ENCODE data around the gene FRAS1. TPM values are rescaled to one million over a fixed set of nuclear protein-coding genes. Genes with fewer than 3 reads are reported as not detected.

Gene FRAS1
- total RNA-seq, 2 donors from 2014 or later, result 77.0 to 78.3 TPM

DNA sequence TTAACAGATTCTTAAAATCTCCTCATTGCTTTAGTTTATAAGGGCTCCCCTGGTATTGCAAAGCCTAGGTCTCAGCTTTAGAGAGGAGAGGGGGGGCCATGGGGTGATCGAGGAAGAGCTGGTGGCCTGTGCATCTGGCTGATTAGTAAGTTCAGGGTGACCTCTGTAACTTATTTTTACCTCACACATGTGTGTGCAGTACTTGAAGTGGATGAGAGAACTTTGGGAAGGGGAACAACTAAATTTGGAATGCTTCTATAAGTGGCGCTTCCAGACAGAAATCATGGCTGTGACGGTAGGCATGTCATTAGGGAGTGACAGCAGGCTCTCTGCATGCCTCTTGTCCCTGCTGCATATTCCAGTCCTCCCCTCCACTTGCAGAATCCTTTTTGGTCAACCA is 41.9 kb downstream of the FRAS1 start:
- H3K4me1 Mint-ChIP-seq, result no peaks in the 10 kb centered on the region
- no peak overlapping the region for H3K27ac ChIP-seq (ENCODE audit: low read depth, low read length)
- DNase-seq, result no peak
- no peaks in the 10 kb centered on the region for H3K27me3 ChIP-seq (ENCODE audit: control insufficient read depth, insufficient read depth, low read length, poor library complexity, severe bottlenecking)
- peaks cover 37% of the 10 kb centered on the region for H3K9me3 ChIP-seq (ENCODE audit: control insufficient read depth, low read length)
- H3K9me3 Mint-ChIP-seq, result peaks cover 32% of the 10 kb centered on the region
- H3K9ac ChIP-seq (ENCODE audit: extremely low read depth, low read length, poor library complexity, severe bottlenecking), result no peak overlapping the region
- H3K4me1 ChIP-seq (ENCODE audit: control insufficient read depth, insufficient read depth, low read length), result no peaks in the 10 kb centered on the region
- H3K27ac Mint-ChIP-seq, result no peak overlapping the region
- H3K36me3 ChIP-seq (ENCODE audit: control insufficient read depth, insufficient read depth, low read length), result peaks cover 12% of the 10 kb centered on the region
- H3K4me3 Mint-ChIP-seq, result no peak overlapping the region
- TF ChIP-seq, protein P1, sequence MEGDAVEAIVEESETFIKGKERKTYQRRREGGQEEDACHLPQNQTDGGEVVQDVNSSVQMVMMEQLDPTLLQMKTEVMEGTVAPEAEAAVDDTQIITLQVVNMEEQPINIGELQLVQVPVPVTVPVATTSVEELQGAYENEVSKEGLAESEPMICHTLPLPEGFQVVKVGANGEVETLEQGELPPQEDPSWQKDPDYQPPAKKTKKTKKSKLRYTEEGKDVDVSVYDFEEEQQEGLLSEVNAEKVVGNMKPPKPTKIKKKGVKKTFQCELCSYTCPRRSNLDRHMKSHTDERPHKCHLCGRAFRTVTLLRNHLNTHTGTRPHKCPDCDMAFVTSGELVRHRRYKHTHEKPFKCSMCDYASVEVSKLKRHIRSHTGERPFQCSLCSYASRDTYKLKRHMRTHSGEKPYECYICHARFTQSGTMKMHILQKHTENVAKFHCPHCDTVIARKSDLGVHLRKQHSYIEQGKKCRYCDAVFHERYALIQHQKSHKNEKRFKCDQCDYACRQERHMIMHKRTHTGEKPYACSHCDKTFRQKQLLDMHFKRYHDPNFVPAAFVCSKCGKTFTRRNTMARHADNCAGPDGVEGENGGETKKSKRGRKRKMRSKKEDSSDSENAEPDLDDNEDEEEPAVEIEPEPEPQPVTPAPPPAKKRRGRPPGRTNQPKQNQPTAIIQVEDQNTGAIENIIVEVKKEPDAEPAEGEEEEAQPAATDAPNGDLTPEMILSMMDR (conservative IDR thresholded peaks at IDR 0.05), result no peak
- H3K4me3 ChIP-seq (ENCODE audit: low read length), result no peak overlapping the region
- H3K27me3 Mint-ChIP-seq (ENCODE audit: insufficient read depth), result no peaks in the 10 kb centered on the region
- H3K36me3 Mint-ChIP-seq (ENCODE audit: low read depth), result peaks cover 35% of the 10 kb centered on the region
- WGBS, 2 experiments (ENCODE audit: insufficient coverage in 1 of 2, insufficient read length in 1 of 2), result 93% methylated on average over 3 of the region's 3 CpGs; no CpG with 5 or more reads in 1 of the 2 experiments

DNA sequence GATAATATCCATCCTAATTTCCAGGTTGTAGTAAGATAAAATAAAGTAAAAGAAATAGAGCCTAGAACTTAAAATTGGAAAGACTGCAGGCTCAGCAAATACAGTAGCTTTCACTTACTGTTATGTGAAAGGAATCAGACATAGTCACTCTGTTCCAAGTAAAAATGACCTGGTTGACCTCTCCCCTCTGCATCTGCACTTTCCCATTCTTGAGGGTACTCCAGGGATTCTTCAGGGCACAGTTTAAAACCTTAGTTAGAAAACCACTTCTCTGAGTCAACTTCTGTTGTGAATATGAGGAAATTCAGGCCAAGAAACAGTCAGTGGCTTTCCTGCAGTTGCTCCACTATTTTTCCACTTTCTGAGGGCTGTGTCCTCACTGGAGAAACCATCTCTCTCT is 42.9 kb downstream of the FRAS1 start:
- peaks cover 40% of the 10 kb centered on the region for H3K36me3 Mint-ChIP-seq (ENCODE audit: low read depth)
- Histone ChIP-seq H3K9me3 (ENCODE audit: control insufficient read depth, low read length) (peaks cover 31% of the 10 kb centered on the region), H3K9ac (ENCODE audit: extremely low read depth, low read length, poor library complexity, severe bottlenecking) (no peak overlapping the region), H3K4me1 (ENCODE audit: control insufficient read depth, insufficient read depth, low read length) (no peaks in the 10 kb centered on the region), H3K27ac (ENCODE audit: low read depth, low read length) (no peak overlapping the region), H3K4me3 (ENCODE audit: low read length) (no peak overlapping the region), H3K36me3 (ENCODE audit: control insufficient read depth, insufficient read depth, low read length) (peaks cover 9% of the 10 kb centered on the region), H3K27me3 (ENCODE audit: control insufficient read depth, insufficient read depth, low read length, poor library complexity, severe bottlenecking) (no peaks in the 10 kb centered on the region)
- TF ChIP-seq, protein P1 (conservative IDR thresholded peaks at IDR 0.05), result no peak
- H3K4me1 Mint-ChIP-seq, result no peaks in the 10 kb centered on the region
- H3K4me3 Mint-ChIP-seq, result no peak overlapping the region
- H3K27me3 Mint-ChIP-seq (ENCODE audit: insufficient read depth), result no peaks in the 10 kb centered on the region
- no peak for DNase-seq
- peaks cover 33% of the 10 kb centered on the region for H3K9me3 Mint-ChIP-seq
- H3K27ac Mint-ChIP-seq, result no peak overlapping the region

DNA sequence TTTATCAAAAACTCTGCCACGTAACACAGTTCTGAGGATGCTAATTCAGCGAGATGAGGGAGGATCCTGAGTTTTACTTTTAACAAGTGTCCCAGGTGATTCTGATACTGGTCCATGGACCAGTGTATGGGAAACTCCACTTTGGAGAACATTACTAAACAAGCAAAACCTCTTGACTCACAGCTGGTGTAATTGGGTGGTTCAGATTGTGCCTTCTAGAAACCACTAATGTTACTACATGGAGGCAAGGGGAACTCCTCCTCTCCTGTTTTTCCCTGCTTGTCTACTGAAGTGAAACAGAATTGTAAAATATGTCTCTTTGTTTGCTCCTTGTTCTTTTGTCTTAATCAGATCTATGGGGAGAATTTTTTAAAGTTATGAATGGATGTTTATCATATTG is 62.6 kb downstream of the FRAS1 start:
- TF ChIP-seq, protein P1 (conservative IDR thresholded peaks at IDR 0.05), result no peak
- WGBS, 2 experiments (ENCODE audit: insufficient coverage in 1 of 2, insufficient read length in 1 of 2), result 94 to 95% methylated on average over 2 of the region's 2 CpGs
- Histone ChIP-seq H3K4me1 (ENCODE audit: control insufficient read depth, insufficient read depth, low read length) (no peaks in the 10 kb centered on the region), H3K27ac (ENCODE audit: low read depth, low read length) (no peak overlapping the region), H3K36me3 (ENCODE audit: control insufficient read depth, insufficient read depth, low read length) (no peaks in the 10 kb centered on the region), H3K27me3 (ENCODE audit: control insufficient read depth, insufficient read depth, low read length, poor library complexity, severe bottlenecking) (no peaks in the 10 kb centered on the region), H3K9ac (ENCODE audit: extremely low read depth, low read length, poor library complexity, severe bottlenecking) (no peak overlapping the region), H3K9me3 (ENCODE audit: control insufficient read depth, low read length) (peaks cover 6% of the 10 kb centered on the region), H3K4me3 (ENCODE audit: low read length) (no peak overlapping the region)
- no peak overlapping the region for H3K27ac Mint-ChIP-seq
- peaks cover 52% of the 10 kb centered on the region for H3K9me3 Mint-ChIP-seq
- peaks cover 39% of the 10 kb centered on the region for H3K36me3 Mint-ChIP-seq (ENCODE audit: low read depth)
- H3K4me1 Mint-ChIP-seq, result peaks cover 19% of the 10 kb centered on the region
- no peak for DNase-seq
- no peaks in the 10 kb centered on the region for H3K27me3 Mint-ChIP-seq (ENCODE audit: insufficient read depth)
- H3K4me3 Mint-ChIP-seq, result no peak overlapping the region
